ENCODE results near the gene OTOF.

Gene OTOF

GRCh38 chr2:26460613-26461031, 17.3 kb downstream of the OTOF start:
- H3K4me1 ChIP-seq (ENCODE audit: insufficient read depth, low read length), result no peaks in the 10 kb centered on the region
- no peak overlapping the region for H3K27ac ChIP-seq (ENCODE audit: low read length)
- H3K36me3 ChIP-seq (ENCODE audit: insufficient read depth, low read depth, low read length), result no peaks in the 10 kb centered on the region
- H3K9ac ChIP-seq (ENCODE audit: low read depth, low read length), result no peak overlapping the region
- no peak overlapping the region for H3K4me3 ChIP-seq (ENCODE audit: low read length)
- H3K27me3 ChIP-seq (ENCODE audit: insufficient read depth, low read length), result no peaks in the 10 kb centered on the region
- no peaks in the 10 kb centered on the region for H3K9me3 ChIP-seq (ENCODE audit: insufficient read depth, low read depth, low read length)

DNA sequence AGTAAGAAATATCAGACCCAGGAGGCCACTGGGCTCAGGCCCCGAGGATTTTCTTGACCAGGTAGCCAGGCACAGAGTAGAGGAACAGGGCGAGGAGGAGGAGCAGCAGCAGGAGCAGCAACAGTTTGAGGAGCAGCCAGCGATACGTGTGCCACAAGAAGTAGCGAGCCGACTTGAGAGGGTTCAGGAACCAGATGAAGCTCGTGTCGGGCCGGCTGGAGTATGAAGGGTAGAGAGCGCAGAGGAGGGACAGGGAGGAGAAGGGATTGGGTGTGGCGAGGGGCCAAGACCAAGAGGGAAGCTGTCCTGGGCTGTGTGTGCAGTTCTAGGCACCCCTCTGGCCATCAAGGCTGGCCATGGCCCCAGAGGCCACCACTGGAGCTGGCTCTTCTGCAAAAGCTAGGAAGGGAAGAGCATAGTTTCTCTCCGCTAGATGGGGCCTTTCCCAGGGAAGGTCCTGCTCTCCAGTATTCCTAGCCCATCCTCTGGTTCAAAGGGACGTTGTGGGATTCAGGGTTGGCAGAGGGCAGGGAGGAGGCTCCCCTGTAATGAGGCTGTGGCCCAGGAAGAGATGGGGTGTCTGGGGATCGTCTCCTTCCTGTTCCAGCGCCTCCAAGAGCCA, 17.8 kb downstream of the OTOF start:
- Histone ChIP-seq H3K9me3 (ENCODE audit: insufficient read depth, low read depth, low read length) (no peaks in the 10 kb centered on the region), H3K9ac (ENCODE audit: low read depth, low read length) (no peak overlapping the region)

DNA sequence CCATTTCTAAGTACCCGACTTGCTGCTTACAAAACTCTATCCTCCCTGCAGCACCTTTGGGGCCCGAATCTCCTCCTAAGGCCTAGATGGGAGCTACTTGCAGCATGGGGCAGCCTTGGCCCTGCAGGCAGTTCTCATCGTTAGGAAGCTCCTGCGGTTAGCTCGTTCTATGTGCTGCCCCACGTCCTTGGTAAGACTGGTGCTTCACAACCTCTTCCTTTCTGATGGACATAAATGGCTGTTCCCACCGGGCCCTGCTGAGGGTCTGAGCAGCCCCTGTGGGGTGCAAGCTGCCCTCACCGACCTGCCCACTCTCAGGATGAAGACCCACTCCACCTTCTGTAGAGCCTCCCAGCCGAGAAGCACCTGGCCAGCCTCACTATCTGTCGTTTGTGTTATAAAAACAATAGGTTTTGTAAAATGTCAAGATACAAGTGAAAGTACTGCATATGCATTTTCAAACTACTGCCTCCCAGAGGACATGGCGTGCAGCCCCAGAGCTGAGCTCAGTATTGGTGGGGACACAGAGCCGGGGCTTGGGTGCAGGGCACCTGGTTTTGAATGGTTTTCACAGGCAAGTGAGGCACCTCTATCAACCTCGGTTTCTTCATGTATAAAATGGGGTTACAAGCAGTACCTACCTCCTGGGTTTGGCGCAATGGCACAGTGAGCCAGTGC, 19.4 kb downstream of the OTOF start:
- Histone ChIP-seq H3K36me3 (ENCODE audit: insufficient read depth, low read depth, low read length) (no peaks in the 10 kb centered on the region), H3K27ac (ENCODE audit: low read length) (no peak overlapping the region), H3K9me3 (ENCODE audit: insufficient read depth, low read depth, low read length) (no peaks in the 10 kb centered on the region), H3K4me1 (ENCODE audit: insufficient read depth, low read length) (no peaks in the 10 kb centered on the region), H3K27me3 (ENCODE audit: insufficient read depth, low read length) (no peaks in the 10 kb centered on the region), H3K4me3 (ENCODE audit: low read length) (no peak overlapping the region), H3K9ac (ENCODE audit: low read depth, low read length) (no peak overlapping the region)

More for the DNA sequence above, 17.8 kb downstream of the OTOF start:
- no peaks in the 10 kb centered on the region for H3K4me1 ChIP-seq (ENCODE audit: insufficient read depth, low read length)
- H3K36me3 ChIP-seq (ENCODE audit: insufficient read depth, low read depth, low read length), result no peaks in the 10 kb centered on the region
- no peak overlapping the region for H3K4me3 ChIP-seq (ENCODE audit: low read length)
- H3K27ac ChIP-seq (ENCODE audit: low read length), result no peak overlapping the region
- no peaks in the 10 kb centered on the region for H3K27me3 ChIP-seq (ENCODE audit: insufficient read depth, low read length)

DNA sequence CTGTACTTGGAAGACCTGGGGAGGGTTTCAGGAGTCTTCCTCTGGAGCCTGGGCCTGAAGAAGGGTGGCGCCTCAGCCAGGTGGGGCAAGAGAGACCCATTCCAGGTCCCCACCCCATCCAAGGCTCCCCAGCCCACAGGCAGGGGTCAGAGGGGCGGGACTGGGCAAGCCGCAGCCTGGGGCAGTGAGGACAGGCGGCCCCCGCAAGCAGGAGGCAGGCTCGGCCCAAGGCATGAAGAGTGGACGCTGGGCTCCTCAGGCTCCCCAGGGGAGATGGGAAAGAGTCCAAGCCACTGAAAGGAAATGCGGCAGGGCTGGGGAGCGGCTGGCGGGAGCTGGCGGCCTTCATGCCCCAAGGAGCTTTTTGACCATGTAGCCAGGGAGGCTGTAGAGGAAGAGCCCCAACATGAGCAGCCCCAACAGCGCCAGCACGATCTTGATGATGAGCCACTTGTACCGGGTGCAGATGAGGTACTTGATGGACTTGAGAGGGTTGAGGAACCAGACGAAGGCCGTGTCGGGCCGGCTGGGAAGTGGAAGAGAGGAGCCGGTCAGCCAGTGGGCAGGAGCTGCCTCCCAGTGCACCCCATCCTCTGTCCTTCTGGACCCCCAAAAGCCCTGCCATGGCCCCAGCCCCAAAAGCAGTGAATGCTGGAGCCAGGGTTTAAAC, 20.1 kb downstream of the OTOF start:
- Histone ChIP-seq H3K4me1 (ENCODE audit: insufficient read depth, low read length) (no peaks in the 10 kb centered on the region), H3K36me3 (ENCODE audit: insufficient read depth, low read depth, low read length) (no peaks in the 10 kb centered on the region), H3K4me3 (ENCODE audit: low read length) (no peak overlapping the region), H3K27me3 (ENCODE audit: insufficient read depth, low read length) (no peaks in the 10 kb centered on the region), H3K9ac (ENCODE audit: low read depth, low read length) (no peak overlapping the region), H3K9me3 (ENCODE audit: insufficient read depth, low read depth, low read length) (no peaks in the 10 kb centered on the region), H3K27ac (ENCODE audit: low read length) (no peak overlapping the region)

DNA sequence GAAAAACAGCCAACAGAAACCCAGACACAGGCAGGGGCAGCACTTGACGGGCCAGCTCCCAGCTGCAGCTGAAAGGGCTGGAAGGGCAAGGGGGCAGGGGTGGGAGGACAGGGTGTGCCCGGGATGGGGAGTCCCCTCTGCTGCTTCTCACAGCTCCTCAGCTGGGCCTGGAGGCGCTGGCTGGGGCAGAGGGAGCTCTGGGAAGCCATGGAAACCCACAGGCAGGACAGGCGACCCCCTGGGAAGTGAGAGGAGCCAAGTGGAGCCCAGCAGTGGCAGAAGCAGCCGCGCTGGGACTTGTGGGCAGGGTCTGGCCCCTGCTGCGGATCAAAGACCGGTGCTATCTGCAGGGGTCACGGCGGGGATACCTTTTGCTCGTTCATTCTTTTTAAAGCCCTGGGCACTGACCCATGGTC, 20.7 kb downstream of the OTOF start:
- Histone ChIP-seq H3K9me3 (ENCODE audit: insufficient read depth, low read depth, low read length) (no peaks in the 10 kb centered on the region), H3K27ac (ENCODE audit: low read length) (no peak overlapping the region), H3K9ac (ENCODE audit: low read depth, low read length) (no peak overlapping the region), H3K27me3 (ENCODE audit: insufficient read depth, low read length) (no peaks in the 10 kb centered on the region), H3K4me1 (ENCODE audit: insufficient read depth, low read length) (no peaks in the 10 kb centered on the region), H3K36me3 (ENCODE audit: insufficient read depth, low read depth, low read length) (no peaks in the 10 kb centered on the region), H3K4me3 (ENCODE audit: low read length) (no peak overlapping the region)

GRCh38 chr2:26456440-26457250, 21.3 kb downstream of the OTOF start:
- Histone ChIP-seq H3K9me3 (ENCODE audit: insufficient read depth, low read depth, low read length) (no peaks in the 10 kb centered on the region), H3K36me3 (ENCODE audit: insufficient read depth, low read depth, low read length) (no peaks in the 10 kb centered on the region), H3K9ac (ENCODE audit: low read depth, low read length) (no peak overlapping the region), H3K4me1 (ENCODE audit: insufficient read depth, low read length) (no peaks in the 10 kb centered on the region), H3K27ac (ENCODE audit: low read length) (no peak overlapping the region), H3K27me3 (ENCODE audit: insufficient read depth, low read length) (no peaks in the 10 kb centered on the region), H3K4me3 (ENCODE audit: low read length) (no peak overlapping the region)

DNA sequence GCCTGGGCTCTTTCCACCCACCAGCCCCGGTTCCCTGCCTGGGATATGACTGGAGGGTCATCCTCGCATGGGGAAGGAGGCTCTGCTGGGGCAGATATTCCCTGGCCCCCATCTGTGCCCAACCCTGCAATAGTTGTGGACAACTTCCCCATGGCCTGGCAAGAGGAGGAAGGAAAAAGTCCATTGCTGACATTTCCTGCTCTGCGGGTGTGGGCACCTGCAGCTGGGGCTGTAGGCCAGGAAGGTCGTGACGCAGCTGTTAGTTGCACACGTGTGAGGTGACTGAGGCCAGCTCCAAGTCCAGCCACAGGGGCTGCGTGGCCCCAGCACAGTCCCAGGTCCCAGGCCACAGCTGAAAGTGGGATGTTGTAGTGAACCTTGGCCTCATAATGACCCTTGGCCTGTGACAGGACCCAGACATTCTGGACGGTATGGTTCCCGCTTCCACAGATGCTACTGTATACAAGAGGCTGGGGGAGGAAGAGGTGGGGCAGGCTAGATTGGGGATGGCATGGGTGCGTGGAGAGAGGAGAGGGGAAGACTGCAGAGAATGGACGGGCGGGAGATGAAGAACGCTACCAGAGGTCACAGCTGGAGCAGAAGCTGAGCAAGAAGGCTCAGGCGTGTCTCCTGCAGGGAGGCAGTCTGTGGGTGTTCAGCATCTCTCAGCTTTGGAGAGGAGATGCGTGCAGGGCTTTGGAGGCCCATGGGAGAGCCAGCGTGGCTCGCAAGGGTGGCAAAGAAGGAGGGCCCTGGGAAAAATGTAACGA, 22.1 kb downstream of the OTOF start:
- Histone ChIP-seq H3K4me1 (ENCODE audit: insufficient read depth, low read length) (no peaks in the 10 kb centered on the region), H3K36me3 (ENCODE audit: insufficient read depth, low read depth, low read length) (no peaks in the 10 kb centered on the region), H3K9me3 (ENCODE audit: insufficient read depth, low read depth, low read length) (no peaks in the 10 kb centered on the region), H3K4me3 (ENCODE audit: low read length) (no peak overlapping the region), H3K27me3 (ENCODE audit: insufficient read depth, low read length) (no peaks in the 10 kb centered on the region), H3K9ac (ENCODE audit: low read depth, low read length) (no peak overlapping the region), H3K27ac (ENCODE audit: low read length) (no peak overlapping the region)

DNA sequence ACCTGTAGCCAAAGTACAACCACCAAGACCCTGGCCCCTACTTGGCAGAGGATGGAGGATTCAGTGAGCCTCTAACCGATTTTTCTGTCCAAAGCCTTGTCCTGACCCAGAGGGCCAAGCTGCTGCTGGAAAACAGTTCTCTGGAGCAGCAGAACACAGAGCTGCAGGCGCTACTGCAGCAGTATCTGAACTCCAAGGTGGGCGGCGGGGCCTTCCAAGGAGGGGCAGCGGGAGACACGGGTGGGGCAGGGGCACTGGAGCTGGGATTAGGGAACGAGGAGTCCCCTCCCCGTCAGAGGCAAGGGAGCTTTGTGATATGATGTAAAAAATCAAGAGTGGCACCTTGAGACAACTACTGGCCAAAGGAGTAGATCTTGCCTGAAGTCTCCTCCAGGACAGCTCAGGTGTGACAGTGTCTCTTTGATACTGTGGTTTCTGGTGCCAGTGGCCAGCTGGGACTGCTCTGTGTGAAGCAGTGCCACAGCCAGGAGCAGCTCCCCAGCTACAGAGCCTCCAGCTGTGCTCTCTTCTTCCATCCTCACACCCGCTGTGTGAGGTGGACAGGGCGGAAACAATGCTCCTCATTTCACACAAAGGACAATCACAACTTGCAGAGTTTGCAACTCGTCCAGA, 22.8 kb downstream of the OTOF start:
- Histone ChIP-seq H3K27ac (ENCODE audit: low read length) (no peak overlapping the region), H3K4me1 (ENCODE audit: insufficient read depth, low read length) (no peaks in the 10 kb centered on the region), H3K9ac (ENCODE audit: low read depth, low read length) (no peak overlapping the region), H3K9me3 (ENCODE audit: insufficient read depth, low read depth, low read length) (no peaks in the 10 kb centered on the region), H3K36me3 (ENCODE audit: insufficient read depth, low read depth, low read length) (no peaks in the 10 kb centered on the region), H3K27me3 (ENCODE audit: insufficient read depth, low read length) (no peaks in the 10 kb centered on the region), H3K4me3 (ENCODE audit: low read length) (no peak overlapping the region)

GRCh38 chr2:26454561-26455001, 23.3 kb downstream of the OTOF start:
- no peak overlapping the region for H3K27ac ChIP-seq (ENCODE audit: low read length)
- no peaks in the 10 kb centered on the region for H3K4me1 ChIP-seq (ENCODE audit: insufficient read depth, low read length)
- H3K9me3 ChIP-seq (ENCODE audit: insufficient read depth, low read depth, low read length), result no peaks in the 10 kb centered on the region
- no peaks in the 10 kb centered on the region for H3K27me3 ChIP-seq (ENCODE audit: insufficient read depth, low read length)
- H3K9ac ChIP-seq (ENCODE audit: low read depth, low read length), result no peak overlapping the region
- no peaks in the 10 kb centered on the region for H3K36me3 ChIP-seq (ENCODE audit: insufficient read depth, low read depth, low read length)
- H3K4me3 ChIP-seq (ENCODE audit: low read length), result no peak overlapping the region

DNA sequence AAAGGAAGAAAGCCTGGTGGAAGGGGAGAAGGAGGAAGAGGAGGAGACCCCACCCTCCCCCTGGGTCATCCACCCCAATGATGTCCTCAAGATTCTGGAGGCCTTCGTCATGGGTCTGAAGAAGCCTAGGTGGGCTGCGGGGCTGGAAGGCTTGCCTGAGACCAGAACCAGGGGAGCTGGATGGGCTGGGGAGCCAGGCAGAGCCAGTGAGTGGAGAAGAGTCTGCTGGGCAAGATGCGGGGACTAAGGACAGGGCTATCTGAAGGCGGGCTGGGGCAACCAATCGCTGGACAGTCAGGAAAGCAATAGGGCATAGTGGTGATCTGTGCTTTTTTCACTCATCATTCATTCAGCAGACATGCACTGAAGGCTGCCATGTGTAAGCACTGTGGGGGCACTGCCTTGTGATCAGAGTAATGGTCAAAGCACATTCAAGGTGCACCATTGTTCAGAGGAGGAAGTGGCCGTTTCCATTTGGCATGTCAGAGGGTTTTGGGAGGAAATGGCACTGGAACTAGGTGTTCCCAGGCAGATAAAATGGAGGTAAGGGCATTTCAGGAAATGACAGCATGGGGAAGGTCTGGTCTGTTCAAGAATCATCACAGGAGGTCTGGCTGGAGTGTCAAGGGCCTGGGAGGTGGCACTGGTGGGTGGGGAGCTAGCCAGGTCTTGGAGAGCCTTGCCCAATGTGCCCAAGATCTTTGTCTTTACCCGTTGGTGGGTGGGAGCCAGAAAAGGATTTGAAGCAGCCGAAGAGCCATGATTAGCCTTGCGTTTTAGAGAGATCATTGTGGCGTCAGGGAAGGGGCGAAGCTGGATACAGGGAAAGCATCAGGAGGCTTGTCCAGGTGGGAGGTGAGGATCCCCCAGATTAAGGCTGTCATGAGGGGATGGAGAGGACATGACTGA, 24.2 kb downstream of the OTOF start:
- Histone ChIP-seq H3K27me3 (ENCODE audit: insufficient read depth, low read length) (no peaks in the 10 kb centered on the region), H3K4me1 (ENCODE audit: insufficient read depth, low read length) (no peaks in the 10 kb centered on the region), H3K9ac (ENCODE audit: low read depth, low read length) (no peak overlapping the region), H3K27ac (ENCODE audit: low read length) (no peak overlapping the region), H3K4me3 (ENCODE audit: low read length) (no peak overlapping the region), H3K9me3 (ENCODE audit: insufficient read depth, low read depth, low read length) (no peaks in the 10 kb centered on the region), H3K36me3 (ENCODE audit: insufficient read depth, low read depth, low read length) (no peaks in the 10 kb centered on the region)
